Activated naive CD4-positive, alpha-beta T cell treated with Interleukin-2 at 50 U/mL for 16 hours (primary cell): ENCODE results near the gene AFG1L.
"Not testable (repeated sequence)": the region's sequence is repeated elsewhere in the genome, so short reads cannot be mapped to it uniquely, and the experiment has no call there.

Experiments
- DNase-seq: peaks from one replicate; pipeline ENCODE4 v3.0.0-alpha.2; 2020

The AFG1L gene

GRCh38 chr6:108419474-108419873, 124.6 kb downstream of the AFG1L start:
- no peak for DNase-seq

GRCh38 chr6:108419934-108420609, 125.2 kb downstream of the AFG1L start:
- no peak for DNase-seq

- DNase-seq, result no peak
Measured at GRCh38 chr6:108421366-108421765, 126.5 kb downstream of the AFG1L start.

- no peak for DNase-seq
Measured at GRCh38 chr6:108423982-108424705, 129.3 kb downstream of the AFG1L start.

- no peak for DNase-seq
Measured at GRCh38 chr6:108425428-108425827, 130.6 kb downstream of the AFG1L start.

GRCh38 chr6:108432143-108432542, 137.3 kb downstream of the AFG1L start:
- no peak for DNase-seq

- no peak for DNase-seq
Measured at GRCh38 chr6:108432792-108433191, 137.9 kb downstream of the AFG1L start.

GRCh38 chr6:108434222-108434621, 139.4 kb downstream of the AFG1L start:
- DNase-seq, result no peak

GRCh38 chr6:108435391-108435790, 140.5 kb downstream of the AFG1L start:
- no peak for DNase-seq

- no peak for DNase-seq
Measured at GRCh38 chr6:108436771-108437170, 141.9 kb downstream of the AFG1L start.

- DNase-seq, result no peak
Measured at GRCh38 chr6:108437821-108438220, 143.0 kb downstream of the AFG1L start.

GRCh38 chr6:108438918-108439317, 144.1 kb downstream of the AFG1L start:
- DNase-seq, result no peak

- DNase-seq, result no peak
Measured at GRCh38 chr6:108441141-108441540, 146.3 kb downstream of the AFG1L start.

- DNase-seq, result no peak
Measured at GRCh38 chr6:108442770-108443520, 148.1 kb downstream of the AFG1L start.

- DNase-seq, result no peak
Measured at GRCh38 chr6:108446629-108447150, 151.8 kb downstream of the AFG1L start.

GRCh38 chr6:108448481-108448880, 153.6 kb downstream of the AFG1L start:
- DNase-seq, result no peak

- DNase-seq, result not testable (repeated sequence)
Measured at GRCh38 chr6:108449717-108450116, 154.9 kb downstream of the AFG1L start.

- DNase-seq, result no peak
Measured at GRCh38 chr6:108451816-108452215, 157.0 kb downstream of the AFG1L start.

- DNase-seq, result no peak
Measured at GRCh38 chr6:108452711-108453195, 157.9 kb downstream of the AFG1L start.

GRCh38 chr6:108453601-108454185, 158.8 kb downstream of the AFG1L start:
- DNase-seq, result no peak

GRCh38 chr6:108454356-108454755, 159.5 kb downstream of the AFG1L start:
- DNase-seq, result no peak

GRCh38 chr6:108455688-108456087, 160.8 kb downstream of the AFG1L start:
- DNase-seq, result no peak

- DNase-seq, result no peak
Measured at GRCh38 chr6:108463784-108464183, 168.9 kb downstream of the AFG1L start.
